ENCODE results near the gene ST6GAL1.

The ST6GAL1 gene

GRCh38 chr3:186929186-186929585 is 1.1 kb upstream of the ST6GAL1 start:
- TF ChIP-seq CTCF (conservative IDR thresholded peaks at IDR 0.05; ENCODE audit: low read depth, low read length): no peak
- no peak for DNase-seq (ENCODE audit: low read depth)
- H3K4me3 ChIP-seq (ENCODE audit: low read depth, low read length): no peak overlapping the region

GRCh38 chr3:186929685-186930084 is 641 bp upstream of the ST6GAL1 start:
- peak overlapping the region; percentile 80 for H3K4me3 ChIP-seq (ENCODE audit: low read depth, low read length)
- no peak for DNase-seq (ENCODE audit: low read depth)
- TF ChIP-seq CTCF (conservative IDR thresholded peaks at IDR 0.05; ENCODE audit: low read depth, low read length): no peak

- peak overlapping the region; percentile 80 for H3K4me3 ChIP-seq (ENCODE audit: low read depth, low read length)
- DNase-seq (ENCODE audit: low read depth): peak; percentile 52
- TF ChIP-seq CTCF (conservative IDR thresholded peaks at IDR 0.05; ENCODE audit: low read depth, low read length): peak; percentile 20
Observed at GRCh38 chr3:186930641-186931531, 560 bp downstream of the ST6GAL1 start.

- no peak for TF ChIP-seq CTCF (conservative IDR thresholded peaks at IDR 0.05; ENCODE audit: low read depth, low read length)
- H3K4me3 ChIP-seq (ENCODE audit: low read depth, low read length): peak overlapping the region; percentile 80
- DNase-seq (ENCODE audit: low read depth): peak; percentile 69
Observed at GRCh38 chr3:186931532-186932280, 1.4 kb downstream of the ST6GAL1 start.

- DNase-seq (ENCODE audit: low read depth): peak; percentile 28
- TF ChIP-seq CTCF (conservative IDR thresholded peaks at IDR 0.05; ENCODE audit: low read depth, low read length): no peak
- H3K4me3 ChIP-seq (ENCODE audit: low read depth, low read length): peak overlapping the region; percentile 80
Observed at GRCh38 chr3:186932281-186933181, 2.2 kb downstream of the ST6GAL1 start.

GRCh38 chr3:186933816-186934215 is 3.5 kb downstream of the ST6GAL1 start:
- no peak for DNase-seq (ENCODE audit: low read depth)
- no peak for TF ChIP-seq CTCF (conservative IDR thresholded peaks at IDR 0.05; ENCODE audit: low read depth, low read length)
- no peak overlapping the region for H3K4me3 ChIP-seq (ENCODE audit: low read depth, low read length)

Data from choroid plexus epithelial cell (primary cell).